HUDEP-2 (cell line): ENCODE measurements around the gene CBY2.

ENCODE experiments used
- DNase-seq, 76 experiments: peaks; one replicate each; lab custom pipeline; 2025; ENCODE audit not compliant: unreplicated experiment in 76 of 76; lab: John Stamatoyannopoulos, UW

CBY2 gene

GRCh38 chr13:45700971-45701900, 884 bp upstream of the CBY2 start:
- DNase-seq = no peak

DNA sequence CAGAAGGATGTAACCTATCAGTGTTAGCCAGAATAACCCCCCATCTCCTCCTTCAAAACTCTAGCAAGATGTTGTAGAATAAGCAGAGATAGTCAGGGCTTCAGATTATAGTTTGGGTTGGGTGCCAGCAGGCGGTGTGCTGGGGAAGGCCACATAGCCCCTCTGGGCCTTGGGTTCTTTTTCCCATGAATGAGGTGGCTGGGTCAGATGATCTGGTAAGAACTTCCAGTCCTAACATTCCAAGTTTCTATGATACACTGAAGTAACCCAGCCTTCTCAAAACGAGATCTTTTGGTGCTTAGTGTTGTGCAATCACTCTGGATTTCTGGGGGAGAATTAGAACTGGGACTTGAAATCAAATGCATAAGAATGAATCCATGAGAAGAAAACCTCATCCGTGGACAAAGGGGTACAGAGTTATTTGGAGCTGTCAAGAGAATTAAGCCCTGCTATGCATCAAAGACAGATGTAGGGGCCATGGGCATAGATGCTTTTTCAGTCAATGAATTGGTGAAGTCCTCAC, 810 bp downstream of the CBY2 start:
- no peak for DNase-seq

- DNase-seq = no peak
These were observed 2.2 kb downstream of the CBY2 start for GRCh38 chr13:45704211-45704739.

DNA sequence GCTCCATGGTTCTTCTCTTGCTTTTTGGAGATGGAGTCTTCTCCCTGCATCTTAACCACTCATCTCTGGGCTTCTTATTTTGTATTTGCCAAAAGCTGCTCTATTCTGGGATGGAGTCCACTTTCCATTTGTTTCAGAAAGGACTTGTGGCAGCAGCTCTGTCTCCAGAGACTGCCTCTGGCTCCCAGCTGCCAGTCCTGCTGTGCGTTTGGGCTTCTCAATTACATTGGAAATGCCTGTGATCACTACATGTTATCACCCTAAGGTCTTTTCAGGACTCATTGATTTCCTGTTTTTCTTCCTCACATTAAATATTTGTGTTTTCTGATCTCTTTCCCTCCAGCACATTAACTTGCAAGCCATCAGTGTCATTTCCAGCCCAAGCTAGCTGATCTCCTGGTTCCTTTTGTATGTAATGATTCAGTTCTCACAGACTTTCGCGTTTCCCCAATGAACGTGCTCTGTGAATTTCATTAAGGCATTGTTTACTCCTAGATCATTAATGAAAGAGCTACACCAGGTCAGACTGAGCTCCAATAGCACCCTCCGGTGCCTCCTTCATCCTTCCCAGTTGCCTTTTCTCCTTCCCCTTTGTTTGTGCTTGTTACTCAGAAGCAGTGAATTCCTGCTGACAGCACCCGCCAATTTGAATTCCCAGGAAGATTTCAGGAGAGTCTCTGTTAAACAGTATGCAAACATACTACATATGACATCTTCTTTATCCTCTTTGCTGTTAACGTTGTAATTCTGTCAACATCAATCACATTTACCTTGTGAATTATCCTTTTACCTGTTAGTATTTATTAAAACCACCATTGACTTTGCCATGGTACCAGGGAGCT, 3.0 kb downstream of the CBY2 start:
- DNase-seq = no peak

GRCh38 chr13:45705918-45706317, 3.8 kb downstream of the CBY2 start:
- DNase-seq = no peak

DNA sequence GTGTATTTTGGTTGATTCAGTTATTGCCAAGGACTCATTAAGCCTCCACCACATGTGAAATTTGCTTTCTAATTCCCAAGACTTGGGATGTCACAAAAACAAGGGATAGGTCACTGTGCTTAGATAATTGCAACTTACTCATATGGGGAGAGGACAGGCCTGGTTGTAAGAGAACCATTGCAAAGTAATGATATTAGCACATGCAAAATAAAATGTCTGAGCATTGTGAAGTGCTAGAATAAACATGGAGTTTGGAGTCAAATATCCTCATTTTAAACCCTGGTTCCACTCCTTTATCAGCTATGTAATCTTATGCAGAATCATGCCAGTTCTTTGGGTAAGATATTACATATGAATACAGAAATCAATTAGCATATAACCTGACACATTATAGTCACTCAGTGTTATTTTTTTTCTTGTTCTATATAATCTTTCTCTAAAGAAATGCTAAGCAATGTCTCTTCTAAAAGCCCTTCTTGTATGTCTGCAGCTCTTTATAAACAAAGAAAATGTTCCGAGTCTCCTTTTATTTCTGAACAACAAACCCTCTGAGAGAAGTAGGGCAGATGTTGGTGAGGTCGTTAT, 5.5 kb downstream of the CBY2 start:
- no peak for DNase-seq

DNA sequence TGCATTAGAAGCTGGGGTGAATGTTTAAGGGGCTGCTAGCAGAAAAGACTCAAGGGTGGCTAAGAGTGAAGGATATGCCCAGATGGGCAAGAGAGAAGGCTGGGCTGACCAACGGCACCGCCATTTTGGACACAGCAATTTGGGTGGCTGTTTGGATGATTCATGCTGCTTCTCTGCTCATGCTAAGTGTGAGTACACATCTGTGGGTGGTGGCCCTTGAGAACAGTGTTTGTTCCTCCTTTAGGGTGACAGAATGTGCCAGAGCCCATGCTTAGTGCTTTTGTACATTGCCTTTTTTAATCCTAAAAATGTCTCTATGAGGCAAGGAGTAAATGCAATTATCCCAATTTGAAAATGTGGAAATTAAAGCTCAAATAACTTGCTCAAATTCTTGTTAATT, 9.8 kb downstream of the CBY2 start:
- no peak for DNase-seq

DNA sequence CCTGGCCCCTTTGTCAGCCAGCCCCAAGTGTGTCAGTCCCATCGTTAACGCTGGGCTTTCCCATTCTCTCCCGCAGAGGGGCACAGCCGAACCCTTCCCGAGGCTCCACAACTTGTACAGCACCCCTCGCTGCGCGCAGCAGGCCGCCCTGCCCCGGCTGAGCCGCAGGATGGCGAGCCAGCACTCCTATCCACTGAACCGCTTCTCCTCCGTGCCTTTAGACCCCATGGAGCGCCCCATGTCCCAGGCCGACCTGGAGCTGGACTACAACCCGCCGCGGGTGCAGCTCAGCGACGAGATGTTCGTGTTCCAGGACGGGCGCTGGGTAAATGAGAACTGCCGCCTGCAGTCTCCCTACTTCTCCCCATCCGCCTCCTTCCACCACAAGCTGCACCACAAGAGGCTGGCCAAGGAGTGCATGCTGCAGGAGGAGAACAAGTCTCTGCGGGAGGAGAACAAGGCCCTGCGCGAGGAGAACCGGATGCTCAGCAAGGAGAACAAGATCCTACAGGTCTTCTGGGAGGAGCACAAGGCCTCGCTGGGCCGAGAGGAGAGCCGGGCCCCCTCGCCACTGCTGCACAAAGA, 11.1 kb downstream of the CBY2 start:
- DNase-seq = no peak

GRCh38 chr13:45713721-45714120, 11.6 kb downstream of the CBY2 start:
- no peak for DNase-seq

DNA sequence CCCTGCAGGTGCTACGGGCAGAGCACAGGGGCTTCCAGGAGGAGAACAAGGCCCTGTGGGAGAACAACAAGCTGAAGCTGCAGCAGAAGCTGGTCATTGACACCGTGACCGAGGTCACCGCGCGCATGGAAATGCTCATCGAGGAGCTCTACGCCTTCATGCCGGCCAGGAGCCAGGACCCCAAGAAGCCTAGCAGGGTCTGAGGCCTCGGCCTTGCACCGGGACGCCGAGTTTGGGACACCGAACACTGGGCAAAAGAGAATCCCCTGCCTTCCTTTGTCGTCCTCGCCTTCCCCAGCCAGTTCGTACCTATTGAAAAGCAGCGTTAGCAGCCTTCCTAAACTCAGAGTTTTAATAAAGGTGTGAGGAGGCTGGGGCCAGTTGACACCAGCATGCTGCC, 12.1 kb downstream of the CBY2 start:
- DNase-seq = no peak

DNA sequence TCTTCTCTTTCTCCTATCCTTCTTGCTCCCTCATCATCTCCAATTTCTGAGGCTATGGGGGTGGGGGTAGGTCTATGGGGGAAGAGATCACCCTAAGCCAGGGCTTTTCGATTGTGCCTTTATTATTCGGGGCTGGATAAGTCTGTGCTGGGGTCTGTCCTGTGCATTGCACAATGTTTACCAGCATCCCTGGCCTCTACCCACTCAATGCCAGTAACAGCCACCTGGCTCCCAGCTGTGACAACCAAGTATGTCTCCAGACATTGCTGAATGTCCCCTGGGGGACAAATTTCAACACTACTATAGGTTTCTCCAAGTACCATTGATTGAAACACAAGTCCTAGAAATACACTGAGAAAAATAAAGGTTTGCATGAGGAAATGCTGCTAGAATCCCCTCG, 13.2 kb downstream of the CBY2 start:
- DNase-seq = no peak

- DNase-seq = no peak
These were observed 15.2 kb downstream of the CBY2 start for GRCh38 chr13:45717349-45717748.

- peak in 1 of 76 experiments; percentile 15 for DNase-seq
These were observed 15.9 kb downstream of the CBY2 start for GRCh38 chr13:45718063-45718462.

DNA sequence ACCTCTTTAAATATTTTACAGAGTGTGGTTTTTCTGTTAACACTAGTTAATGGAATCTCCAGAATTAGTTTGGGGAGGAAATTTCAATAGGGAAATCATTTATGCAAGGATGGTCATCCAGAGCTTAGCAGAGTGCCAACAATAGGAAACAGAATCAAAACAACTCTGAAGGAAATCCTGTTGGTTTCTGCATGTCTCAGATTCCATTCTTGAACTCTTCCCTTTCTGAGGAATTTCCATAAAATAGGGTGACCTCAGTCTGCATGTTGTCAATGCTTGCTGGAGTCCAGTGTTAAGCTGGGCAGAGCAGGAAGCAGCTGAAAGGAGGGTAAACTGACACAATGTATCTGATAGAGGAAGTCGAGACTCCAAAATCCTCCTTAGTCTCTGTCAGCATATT, 16.9 kb downstream of the CBY2 start:
- DNase-seq = no peak

- no peak for DNase-seq
These were observed 19.1 kb downstream of the CBY2 start for GRCh38 chr13:45721203-45721731.

DNA sequence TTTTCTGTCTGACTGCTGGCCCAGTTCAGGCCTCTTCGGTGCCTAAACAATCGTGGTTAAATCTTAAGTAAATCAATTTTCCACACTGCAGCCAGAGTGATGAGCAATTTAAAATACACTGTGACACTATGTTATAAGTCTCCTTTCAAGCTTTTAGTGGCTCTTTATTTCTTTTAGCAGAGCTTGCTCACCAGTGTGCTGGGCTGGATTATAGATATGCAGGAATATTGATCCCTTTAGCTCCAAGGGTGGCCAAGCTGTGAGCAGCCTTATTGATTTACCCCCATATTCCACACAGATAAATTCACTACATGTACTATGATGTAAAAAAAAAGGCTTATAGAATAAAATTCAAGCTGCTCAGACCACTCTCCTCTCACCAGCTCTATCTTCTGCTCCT, 21.7 kb downstream of the CBY2 start:
- no peak for DNase-seq

DNA sequence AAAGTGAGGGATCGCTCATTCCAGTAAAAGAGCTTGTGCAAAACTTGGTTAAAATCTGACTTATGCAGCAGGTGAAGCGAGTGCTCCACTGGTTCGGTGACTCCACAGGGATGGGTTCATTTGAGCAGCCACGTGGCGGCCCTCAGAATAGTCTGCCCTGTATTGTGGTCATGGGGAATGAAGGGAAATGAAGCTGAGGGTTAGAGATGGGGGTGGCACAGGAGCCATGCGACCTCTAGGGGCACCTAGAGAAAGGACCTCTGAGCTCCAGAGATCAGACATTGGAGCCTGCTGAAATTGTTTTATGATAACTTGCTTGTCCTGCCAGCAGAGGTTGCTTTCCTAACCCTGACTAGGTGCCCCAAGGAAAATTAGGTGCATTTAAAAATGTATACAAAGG, 26.6 kb downstream of the CBY2 start:
- DNase-seq = peak in 14 of 76 experiments; percentile 2 to 41 (median 14)

DNA sequence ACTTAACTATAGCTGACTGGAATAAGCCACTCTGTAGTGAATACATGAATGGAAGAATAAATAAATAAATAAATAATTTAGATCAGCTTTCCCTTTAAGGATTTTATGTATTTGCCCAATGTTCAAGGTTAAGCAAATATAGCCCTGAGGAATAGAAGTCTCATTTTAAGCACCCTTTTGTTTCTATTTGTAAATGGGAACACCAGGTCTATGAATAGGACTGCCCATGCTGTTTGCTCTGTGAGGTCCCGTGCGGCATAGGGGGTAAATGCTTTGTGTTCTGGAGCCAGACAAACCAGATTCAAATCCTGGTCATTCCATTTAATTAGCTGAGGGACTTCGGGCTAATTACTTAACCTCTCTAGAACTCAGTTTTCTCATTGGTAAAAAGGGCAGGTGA, 29.3 kb downstream of the CBY2 start:
- no peak for DNase-seq

GRCh38 chr13:45732916-45733315, 30.8 kb downstream of the CBY2 start:
- no peak for DNase-seq

DNA sequence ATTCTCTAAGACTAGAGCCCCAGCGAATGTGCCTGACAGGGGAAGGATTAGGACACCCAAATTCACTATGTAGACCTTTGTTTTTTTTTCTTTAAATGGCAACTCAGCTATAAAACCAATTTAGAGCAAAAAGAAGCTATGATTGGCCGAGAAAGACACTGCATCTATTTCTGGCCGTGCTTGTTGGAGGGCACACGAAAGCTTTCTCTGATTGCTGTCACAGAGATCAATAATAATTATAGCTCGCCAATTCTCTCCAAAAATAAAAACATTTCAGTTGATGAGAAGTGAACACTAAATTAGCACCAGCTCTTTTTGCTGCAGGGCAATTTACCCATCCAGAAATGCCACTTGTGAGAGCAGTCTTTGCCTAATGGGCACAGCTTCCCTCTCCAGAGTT, 31.2 kb downstream of the CBY2 start:
- no peak for DNase-seq
